Uterus (tissue), 4 donors: Measurements from ENCODE around the gene TRIP10. TPM values are rescaled to one million over a fixed set of nuclear protein-coding genes. Genes with fewer than 3 reads are reported as not detected.

Experiments used
- DNase-seq, 2 donors: peaks; one replicate each; pipeline ENCODE4 v3.0.0-alpha.2; 2019 to 2020
- H3K27ac ChIP-seq, 2 donors: fragments of 200-600 bp; sonication (generic); 1 replicate in 1 of 2; 2 replicates in 1 of 2; pipeline ENCODE4 v1.5.1; 2016 to 2018
- H3K27me3 ChIP-seq, 2 donors: fragments of 200-600 bp; sonication (generic); one replicate each; pipeline ENCODE4 v1.5.1; 2018 to 2019; ENCODE audit warnings: control low read depth in 1 of 2
- H3K36me3 ChIP-seq, 2 donors: fragments of 200-600 bp; sonication (generic); one replicate each; pipeline ENCODE4 v1.5.1; 2019; ENCODE audit warnings: control low read depth in 1 of 2
- H3K4me1 ChIP-seq, 2 donors: fragments of 200-600 bp; sonication (generic); one replicate each; pipeline ENCODE4 v1.5.1; 2018 to 2019; ENCODE audit warnings: control low read depth in 1 of 2
- H3K4me3 ChIP-seq, 2 donors: fragments of 200-600 bp; sonication (generic); 1 replicate in 1 of 2; 2 replicates in 1 of 2; pipeline ENCODE4 v1.5.1; 2018 to 2019; ENCODE audit warnings: mild to moderate bottlenecking in 1 of 2
- H3K9me3 ChIP-seq, 2 donors: fragments of 200-600 bp; sonication (generic); one replicate each; pipeline ENCODE4 v1.5.1; 2019; ENCODE audit warnings: control low read depth in 1 of 2
- CTCF ChIP-seq, 4 experiments: fragments of 200-600 bp in 2 of 4; fragments of 450-650 bp in 2 of 4; sonication (generic) in 2 of 4; IDR thresholded peaks; one replicate each; pipeline ENCODE4 v1.5.1; 2016 to 2019; ENCODE audit warnings: antibody characterized with exemption in 4 of 4, mild to moderate bottlenecking in 2 of 4, moderate library complexity in 1 of 4
- POLR2A ChIP-seq, 2 donors: fragments of 450-650 bp; IDR thresholded peaks; one replicate each; pipeline ENCODE4 v1.6.1; 2016; ENCODE audit warnings: antibody characterized with exemption in 2 of 2, mild to moderate bottlenecking in 1 of 2, moderate library complexity in 1 of 2
- intact Hi-C: fragments of 100-400 bp; cut with DNase I; formaldehyde crosslinking; loops from one replicate; pipeline ENCODE4 v1.15.1; 2023; ENCODE audit warnings: low total_unique reads
- total RNA-seq, 4 donors: library from RNA; depleted of rRNA in 3 of 4; stranded (reverse); fragments of >200 nt in 3 of 4; gene quantifications; one replicate each; pipeline versions ENCODE4 v1.1.0 to v1.2.4, GENCODE V29; 2014 to 2023
- donor health status: DM: yes; HTN: yes; CAD: no.

TRIP10 gene
- total RNA-seq, 4 donors from 2014 or later: 36.0 to 144 (median 48.2) TPM

DNA sequence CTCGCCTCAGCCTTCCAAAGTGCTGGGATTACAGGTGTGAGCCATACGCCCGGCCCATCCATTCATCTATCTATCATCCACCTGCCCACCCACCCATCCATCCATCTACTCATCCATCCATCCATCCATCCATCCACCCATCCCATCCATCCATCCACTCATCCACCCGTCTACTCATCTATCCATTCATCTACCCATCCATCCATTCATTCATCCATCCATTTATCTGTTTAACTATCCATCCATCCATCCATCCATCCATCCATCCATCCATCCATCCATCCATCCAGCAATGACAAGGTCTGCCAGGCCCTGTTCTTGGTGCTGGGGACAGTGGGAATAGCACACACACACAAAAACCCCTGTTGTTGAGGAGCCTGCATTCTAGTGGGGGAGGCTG is 37.5 kb downstream of the TRIP10 start:
- Histone ChIP-seq H3K36me3 (no peaks in the 10 kb centered on the region), H3K27ac (no peak overlapping the region), H3K27me3 (no peaks in the 10 kb centered on the region), H3K4me1 (no peaks in the 10 kb centered on the region), H3K9me3 (no peaks in the 10 kb centered on the region), H3K4me3 (no peak overlapping the region)
- intact Hi-C loops: no loop called here
- no peak for DNase-seq
- TF ChIP-seq CTCF (IDR thresholded peaks at IDR 0.05): no peak
- TF ChIP-seq POLR2A (IDR thresholded peaks at IDR 0.05): no peak

GRCh38 chr19:6777434-6777833 is 38.0 kb downstream of the TRIP10 start:
- no peak for TF ChIP-seq POLR2A (IDR thresholded peaks at IDR 0.05)
- TF ChIP-seq CTCF (IDR thresholded peaks at IDR 0.05): no peak
- H3K27ac ChIP-seq: no peak overlapping the region
- intact Hi-C loops: no loop called here
- no peak for DNase-seq
- no peaks in the 10 kb centered on the region for H3K9me3 ChIP-seq
- H3K27me3 ChIP-seq: no peaks in the 10 kb centered on the region
- no peaks in the 10 kb centered on the region for H3K4me1 ChIP-seq
- no peak overlapping the region for H3K4me3 ChIP-seq
- no peaks in the 10 kb centered on the region for H3K36me3 ChIP-seq

DNA sequence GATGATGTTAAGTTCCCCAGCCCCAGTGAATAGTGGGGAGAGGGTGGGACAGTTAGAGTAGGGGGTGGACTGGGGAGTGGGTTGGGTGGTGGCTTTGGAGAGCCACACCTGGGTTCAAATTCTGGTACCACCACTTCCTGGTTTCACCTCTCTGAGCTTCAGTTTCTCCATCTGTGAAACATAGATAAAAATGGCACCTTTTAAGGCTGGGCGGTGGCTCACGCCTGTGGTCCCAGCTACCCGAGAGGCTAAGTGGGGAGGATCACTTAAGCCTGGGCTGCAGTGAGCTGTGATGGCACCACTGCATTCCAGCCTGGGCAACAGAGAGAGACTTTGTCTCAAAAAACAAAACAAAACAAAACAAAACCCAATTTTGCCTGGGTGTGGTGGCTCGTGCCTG is 38.9 kb downstream of the TRIP10 start:
- no peaks in the 10 kb centered on the region for H3K36me3 ChIP-seq
- H3K27ac ChIP-seq: no peak overlapping the region
- intact Hi-C loops: no loop called here
- no peak for DNase-seq
- no peak overlapping the region for H3K4me3 ChIP-seq
- H3K27me3 ChIP-seq: no peaks in the 10 kb centered on the region
- no peak for TF ChIP-seq CTCF (IDR thresholded peaks at IDR 0.05)
- TF ChIP-seq POLR2A (IDR thresholded peaks at IDR 0.05): no peak
- H3K9me3 ChIP-seq: no peaks in the 10 kb centered on the region
- no peaks in the 10 kb centered on the region for H3K4me1 ChIP-seq

- Histone ChIP-seq H3K9me3 (no peaks in the 10 kb centered on the region), H3K27ac (no peak overlapping the region), H3K4me1 (no peaks in the 10 kb centered on the region), H3K27me3 (no peaks in the 10 kb centered on the region), H3K36me3 (no peaks in the 10 kb centered on the region), H3K4me3 (no peak overlapping the region)
- DNase-seq: no peak
- intact Hi-C loops: no loop called here
- no peak for TF ChIP-seq CTCF (IDR thresholded peaks at IDR 0.05)
- TF ChIP-seq POLR2A (IDR thresholded peaks at IDR 0.05): no peak
These were observed 39.7 kb downstream of the TRIP10 start for GRCh38 chr19:6779206-6779605.

DNA sequence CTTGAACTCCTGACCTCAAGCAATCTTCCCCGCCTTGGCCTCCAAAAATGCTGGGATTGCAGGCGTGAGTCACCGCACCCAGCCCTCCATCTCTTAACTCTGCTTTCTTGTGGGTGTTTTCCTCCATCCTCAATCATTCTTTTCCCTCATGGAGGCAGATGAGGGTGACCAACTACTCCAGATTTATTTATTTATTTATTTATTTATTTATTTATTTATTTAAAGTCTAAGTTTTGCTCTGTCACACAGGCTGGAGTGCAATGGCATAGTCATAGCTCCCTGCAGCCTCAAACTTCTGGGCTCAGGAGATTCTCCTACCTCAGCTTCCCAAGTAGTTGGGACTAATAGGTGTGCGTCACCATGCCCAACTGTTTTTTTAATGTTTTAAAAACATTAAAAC is 47.9 kb downstream of the TRIP10 start:
- Histone ChIP-seq H3K9me3 (no peaks in the 10 kb centered on the region), H3K4me3 (no peak overlapping the region), H3K4me1 (no peaks in the 10 kb centered on the region), H3K27ac (no peak overlapping the region), H3K36me3 (no peaks in the 10 kb centered on the region), H3K27me3 (no peaks in the 10 kb centered on the region)
- TF ChIP-seq POLR2A (IDR thresholded peaks at IDR 0.05): no peak
- no peak for TF ChIP-seq CTCF (IDR thresholded peaks at IDR 0.05)
- intact Hi-C loops: no loop called here
- DNase-seq: no peak
